Vagina (tissue), 2 donors: ENCODE data around the gene TBC1D2. TPM values are rescaled to one million over a fixed set of nuclear protein-coding genes. Genes with fewer than 3 reads are reported as not detected.

ENCODE experiments used
- DNase-seq, 2 donors: peaks; one replicate each; pipeline ENCODE4 v3.0.0-alpha.2; 2017; ENCODE audit errors: extremely low spot score in 2 of 2
- H3K27ac ChIP-seq: fragments of 200-600 bp; sonication (generic); one replicate; pipeline ENCODE4 v1.5.1; 2019
- H3K27me3 ChIP-seq: fragments of 200-600 bp; sonication (generic); one replicate; pipeline ENCODE4 v1.5.1; 2019
- H3K36me3 ChIP-seq, 2 donors: fragments of 200-600 bp; sonication (generic); one replicate each; pipeline ENCODE4 v1.5.1; 2017 to 2019
- H3K4me1 ChIP-seq: fragments of 200-600 bp; sonication (generic); one replicate; pipeline ENCODE4 v1.5.1; 2019
- H3K4me3 ChIP-seq, 2 donors: fragments of 200-600 bp; sonication (generic); 1 replicate in 1 of 2; 2 replicates in 1 of 2; pipeline ENCODE4 v1.5.1; 2016 to 2019
- H3K9me3 ChIP-seq: fragments of 200-600 bp; sonication (generic); one replicate; pipeline ENCODE4 v1.5.1; 2019
- POLR2A ChIP-seq, 2 donors: fragments of 450-650 bp; IDR thresholded peaks; one replicate each; pipeline ENCODE4 v1.6.1; 2017; ENCODE audit warnings: antibody characterized with exemption in 2 of 2, mild to moderate bottlenecking in 2 of 2, moderate library complexity in 2 of 2
- POLR2AphosphoS5 ChIP-seq, 2 donors: sonication (generic); formaldehyde crosslinking; IDR thresholded peaks; one replicate each; pipeline ENCODE4 v1.9.0; 2017; ENCODE audit warnings: antibody characterized with exemption in 2 of 2, mild to moderate bottlenecking in 2 of 2, low read depth in 1 of 2; ENCODE audit not compliant: insufficient read depth in 1 of 2
- intact Hi-C: fragments of 100-400 bp; cut with DNase I; formaldehyde crosslinking; loops from one replicate; pipeline ENCODE4 v1.15.1; 2023
- total RNA-seq: library from RNA; depleted of rRNA; stranded (reverse); fragments of >200 nt; gene quantifications from one replicate; pipeline ENCODE4 v1.2.3, GENCODE V29; 2016
- TF ChIP-seq, protein P1 (sequence below), 3 experiments: fragments of 450-650 bp in 2 of 3; fragments of 200-600 bp in 1 of 3; sonication (generic) in 1 of 3; IDR thresholded peaks; one replicate each; pipeline ENCODE4 v1.5.1; 2017 to 2019; ENCODE audit warnings: antibody characterized with exemption in 3 of 3, mild to moderate bottlenecking in 2 of 3, moderate library complexity in 2 of 3

Gene TBC1D2
- total RNA-seq, 1 donor from 2014 or later, result 28.0 TPM

DNA sequence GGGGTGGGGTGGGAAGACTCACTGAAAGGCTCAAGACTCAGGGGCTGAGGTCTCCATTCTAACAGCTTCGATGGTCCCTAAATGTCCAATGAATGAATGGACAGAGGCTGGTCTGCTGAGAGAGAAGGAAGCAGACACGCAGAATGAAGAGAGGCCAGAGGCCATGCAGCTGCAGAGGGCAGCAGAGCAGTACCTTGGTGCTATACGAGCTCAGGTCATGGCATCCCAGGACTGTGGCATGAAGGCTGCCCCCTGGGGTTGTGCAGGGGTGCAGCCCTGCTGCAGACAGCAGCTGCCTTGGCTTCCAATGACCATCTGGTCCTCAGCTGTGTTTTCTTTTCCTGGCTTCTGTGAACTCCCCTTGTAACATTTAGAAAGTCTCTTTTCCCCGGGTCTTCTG is 47.8 kb downstream of the TBC1D2 start:
- intact Hi-C loops, result no loop called here
- no peaks in the 10 kb centered on the region for H3K9me3 ChIP-seq
- H3K27me3 ChIP-seq, result no peaks in the 10 kb centered on the region
- no peak overlapping the region for H3K4me3 ChIP-seq
- peaks cover 9% of the 10 kb centered on the region for H3K4me1 ChIP-seq
- H3K27ac ChIP-seq, result no peak overlapping the region
- H3K36me3 ChIP-seq, result peaks cover 0 to 14% of the 10 kb centered on the region in 2 donors
- TF ChIP-seq POLR2A (IDR thresholded peaks at IDR 0.05) (no peak), POLR2AphosphoS5 (IDR thresholded peaks at IDR 0.05; ENCODE audit: insufficient read depth in 1 of 2, low read depth in 1 of 2) (no peak)
- TF ChIP-seq, protein P1, sequence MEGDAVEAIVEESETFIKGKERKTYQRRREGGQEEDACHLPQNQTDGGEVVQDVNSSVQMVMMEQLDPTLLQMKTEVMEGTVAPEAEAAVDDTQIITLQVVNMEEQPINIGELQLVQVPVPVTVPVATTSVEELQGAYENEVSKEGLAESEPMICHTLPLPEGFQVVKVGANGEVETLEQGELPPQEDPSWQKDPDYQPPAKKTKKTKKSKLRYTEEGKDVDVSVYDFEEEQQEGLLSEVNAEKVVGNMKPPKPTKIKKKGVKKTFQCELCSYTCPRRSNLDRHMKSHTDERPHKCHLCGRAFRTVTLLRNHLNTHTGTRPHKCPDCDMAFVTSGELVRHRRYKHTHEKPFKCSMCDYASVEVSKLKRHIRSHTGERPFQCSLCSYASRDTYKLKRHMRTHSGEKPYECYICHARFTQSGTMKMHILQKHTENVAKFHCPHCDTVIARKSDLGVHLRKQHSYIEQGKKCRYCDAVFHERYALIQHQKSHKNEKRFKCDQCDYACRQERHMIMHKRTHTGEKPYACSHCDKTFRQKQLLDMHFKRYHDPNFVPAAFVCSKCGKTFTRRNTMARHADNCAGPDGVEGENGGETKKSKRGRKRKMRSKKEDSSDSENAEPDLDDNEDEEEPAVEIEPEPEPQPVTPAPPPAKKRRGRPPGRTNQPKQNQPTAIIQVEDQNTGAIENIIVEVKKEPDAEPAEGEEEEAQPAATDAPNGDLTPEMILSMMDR (IDR thresholded peaks at IDR 0.05), result no peak
- DNase-seq, result no peak

DNA sequence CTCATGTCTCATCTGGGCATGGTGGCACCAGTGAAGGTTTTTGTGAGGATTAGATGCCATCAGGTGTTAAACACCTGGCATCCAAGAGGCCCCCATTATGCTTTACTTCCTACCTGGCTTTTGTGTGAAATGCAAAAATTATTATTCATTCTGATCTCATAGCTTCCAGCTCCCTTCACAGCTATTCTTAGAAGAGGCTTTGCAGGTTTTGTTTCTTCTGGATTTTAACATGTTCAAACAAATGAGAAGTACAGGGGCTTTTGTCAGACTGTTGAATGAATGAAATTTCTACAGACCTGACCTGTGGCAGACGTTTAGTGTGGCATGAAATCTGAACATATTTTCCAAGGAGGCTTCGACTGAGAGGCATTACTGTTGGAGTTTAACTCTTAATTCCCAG is 48.7 kb downstream of the TBC1D2 start:
- H3K9me3 ChIP-seq, result no peaks in the 10 kb centered on the region
- H3K4me1 ChIP-seq, result peaks cover 9% of the 10 kb centered on the region
- intact Hi-C loops, result no loop called here
- peaks cover 0 to 12% of the 10 kb centered on the region in 2 donors for H3K36me3 ChIP-seq
- no peak overlapping the region for H3K4me3 ChIP-seq
- H3K27me3 ChIP-seq, result no peaks in the 10 kb centered on the region
- no peak for DNase-seq
- H3K27ac ChIP-seq, result no peak overlapping the region
- TF ChIP-seq POLR2AphosphoS5 (IDR thresholded peaks at IDR 0.05; ENCODE audit: insufficient read depth in 1 of 2, low read depth in 1 of 2), result no peak
- no peak for TF ChIP-seq POLR2A (IDR thresholded peaks at IDR 0.05)
- TF ChIP-seq, protein P1 (IDR thresholded peaks at IDR 0.05), result no peak

DNA sequence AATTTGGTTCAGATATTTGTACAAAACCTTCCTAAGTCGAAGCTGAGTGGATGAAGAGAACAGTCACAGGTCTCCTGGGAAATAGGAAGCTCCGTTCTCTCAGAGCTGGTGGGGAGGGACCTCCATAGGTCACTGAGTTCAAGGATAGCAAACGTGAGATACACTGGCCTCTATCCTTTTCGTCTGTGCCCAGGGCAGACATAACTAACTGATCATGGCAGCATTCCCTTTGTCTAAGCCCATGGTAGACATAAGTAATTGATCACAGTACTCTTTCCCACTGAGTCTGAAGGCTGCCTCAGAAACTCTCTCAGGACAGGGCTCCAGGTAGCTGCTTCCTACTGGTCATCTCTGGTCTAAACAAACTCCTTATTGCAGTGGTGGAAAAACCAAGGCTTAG is 50.8 kb downstream of the TBC1D2 start:
- peaks cover 9% of the 10 kb centered on the region for H3K4me1 ChIP-seq
- no peaks in the 10 kb centered on the region for H3K27me3 ChIP-seq
- H3K9me3 ChIP-seq, result no peaks in the 10 kb centered on the region
- TF ChIP-seq POLR2AphosphoS5 (IDR thresholded peaks at IDR 0.05; ENCODE audit: insufficient read depth in 1 of 2, low read depth in 1 of 2) (no peak), POLR2A (IDR thresholded peaks at IDR 0.05) (no peak)
- TF ChIP-seq, protein P1 (IDR thresholded peaks at IDR 0.05), result no peak
- DNase-seq, result no peak
- H3K36me3 ChIP-seq, result peaks cover 0 to 12% of the 10 kb centered on the region in 2 donors
- H3K4me3 ChIP-seq, result no peak overlapping the region
- no peak overlapping the region for H3K27ac ChIP-seq
- intact Hi-C loops, result no loop called here

DNA sequence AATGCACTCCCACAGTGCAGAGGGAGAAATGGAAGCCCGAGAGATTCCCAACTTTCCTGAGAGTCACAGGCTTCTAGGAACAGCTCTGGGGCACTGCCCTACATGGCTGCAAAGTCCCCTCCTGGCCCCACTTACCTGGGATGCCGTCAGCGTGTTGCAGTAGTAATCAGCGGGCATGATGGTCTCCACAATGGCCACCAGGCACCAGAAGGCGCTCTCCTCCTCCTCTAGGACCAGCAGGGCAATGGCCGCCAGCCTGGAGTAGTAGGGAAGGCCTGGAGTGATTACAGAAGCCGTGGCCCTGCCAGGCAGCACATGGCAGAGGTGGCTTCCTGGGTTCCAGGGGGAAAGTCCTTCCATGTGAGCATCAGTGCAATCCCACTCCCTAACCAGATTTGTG is 52.3 kb downstream of the TBC1D2 start:
- Histone ChIP-seq H3K36me3 (peaks cover 0 to 5% of the 10 kb centered on the region in 2 donors), H3K4me3 (no peak overlapping the region), H3K9me3 (no peaks in the 10 kb centered on the region), H3K4me1 (peaks cover 9% of the 10 kb centered on the region), H3K27ac (no peak overlapping the region), H3K27me3 (no peaks in the 10 kb centered on the region)
- TF ChIP-seq POLR2A (IDR thresholded peaks at IDR 0.05), result no peak
- no peak for TF ChIP-seq POLR2AphosphoS5 (IDR thresholded peaks at IDR 0.05; ENCODE audit: insufficient read depth in 1 of 2, low read depth in 1 of 2)
- TF ChIP-seq, protein P1 (IDR thresholded peaks at IDR 0.05), result no peak
- intact Hi-C loops, result no loop called here
- DNase-seq, result no peak

DNA sequence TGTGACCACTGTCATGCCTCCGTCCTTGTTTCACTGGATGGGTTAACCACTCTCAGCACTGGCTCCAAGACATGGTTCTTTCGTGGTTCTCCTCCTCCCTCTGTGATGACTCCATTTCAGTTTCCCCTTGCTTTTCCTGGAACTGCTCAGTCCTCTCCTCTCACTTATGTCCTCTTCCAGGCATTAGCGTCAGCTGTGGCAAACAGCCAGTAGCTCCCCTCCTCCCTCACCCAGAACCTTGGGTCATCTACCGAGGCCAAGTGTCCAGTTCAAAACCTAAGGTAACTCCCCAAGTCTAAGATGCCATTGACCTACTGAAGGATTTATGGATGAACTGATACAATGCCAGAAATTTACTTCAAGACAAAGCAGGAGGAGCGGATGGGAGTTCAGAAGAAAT is 53.2 kb downstream of the TBC1D2 start:
- intact Hi-C loops, result no loop called here
- TF ChIP-seq POLR2AphosphoS5 (IDR thresholded peaks at IDR 0.05; ENCODE audit: insufficient read depth in 1 of 2, low read depth in 1 of 2) (no peak), POLR2A (IDR thresholded peaks at IDR 0.05) (no peak)
- TF ChIP-seq, protein P1 (IDR thresholded peaks at IDR 0.05), result no peak
- H3K4me1 ChIP-seq, result peaks cover 9% of the 10 kb centered on the region

More for the DNA sequence above, 53.2 kb downstream of the TBC1D2 start:
- no peak overlapping the region for H3K27ac ChIP-seq
- no peaks in the 10 kb centered on the region for H3K27me3 ChIP-seq
- no peaks in the 10 kb centered on the region for H3K9me3 ChIP-seq
- H3K36me3 ChIP-seq, result peaks cover 0 to 4% of the 10 kb centered on the region in 2 donors
- no peak overlapping the region for H3K4me3 ChIP-seq
- no peak for DNase-seq
